ENCODE data around the gene CENPO.

DNA sequence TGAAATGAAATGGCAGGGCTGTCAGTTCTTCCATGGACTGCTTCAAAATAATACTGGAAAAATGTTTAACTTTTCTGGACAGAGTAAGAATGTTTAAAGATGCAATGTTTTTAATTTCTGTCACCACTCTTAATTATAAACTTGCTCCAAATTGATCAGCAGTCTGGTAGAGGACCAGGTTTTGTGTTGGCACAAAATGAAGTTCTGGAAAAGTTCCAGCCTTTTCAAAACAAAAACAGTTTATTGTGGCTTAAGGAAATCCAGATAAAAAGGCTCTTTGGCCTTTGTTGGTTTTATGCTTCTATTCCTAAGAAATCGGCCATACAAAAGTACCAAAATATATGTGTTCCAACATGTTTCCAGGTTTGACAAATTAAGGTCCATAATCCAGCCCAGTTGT, 48.9 kb upstream of the CENPO start:
- no peak for TF ChIP-seq EZH2 (IDR thresholded peaks at IDR 0.05; ENCODE audit: insufficient read depth, low read length)
- TF ChIP-seq, protein P1, sequence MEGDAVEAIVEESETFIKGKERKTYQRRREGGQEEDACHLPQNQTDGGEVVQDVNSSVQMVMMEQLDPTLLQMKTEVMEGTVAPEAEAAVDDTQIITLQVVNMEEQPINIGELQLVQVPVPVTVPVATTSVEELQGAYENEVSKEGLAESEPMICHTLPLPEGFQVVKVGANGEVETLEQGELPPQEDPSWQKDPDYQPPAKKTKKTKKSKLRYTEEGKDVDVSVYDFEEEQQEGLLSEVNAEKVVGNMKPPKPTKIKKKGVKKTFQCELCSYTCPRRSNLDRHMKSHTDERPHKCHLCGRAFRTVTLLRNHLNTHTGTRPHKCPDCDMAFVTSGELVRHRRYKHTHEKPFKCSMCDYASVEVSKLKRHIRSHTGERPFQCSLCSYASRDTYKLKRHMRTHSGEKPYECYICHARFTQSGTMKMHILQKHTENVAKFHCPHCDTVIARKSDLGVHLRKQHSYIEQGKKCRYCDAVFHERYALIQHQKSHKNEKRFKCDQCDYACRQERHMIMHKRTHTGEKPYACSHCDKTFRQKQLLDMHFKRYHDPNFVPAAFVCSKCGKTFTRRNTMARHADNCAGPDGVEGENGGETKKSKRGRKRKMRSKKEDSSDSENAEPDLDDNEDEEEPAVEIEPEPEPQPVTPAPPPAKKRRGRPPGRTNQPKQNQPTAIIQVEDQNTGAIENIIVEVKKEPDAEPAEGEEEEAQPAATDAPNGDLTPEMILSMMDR (IDR thresholded peaks at IDR 0.05; ENCODE audit: insufficient read depth, low read depth, low read length), result no peak
